Stimulated activated CD4-positive, alpha-beta T cell treated with anti-CD3 and anti-CD28 coated beads, Interleukin-2, amount 100 ng/mL, for 48 hours (primary cell): ENCODE measurements around the gene PPT1.
A peak's percentile ranks its signal among the peaks of the same experiment; 100 is the strongest.

Experiments used
- DNase-seq, 2 donors: peaks; one replicate each; pipeline ENCODE4 v3.0.0-alpha.2; 2020

Gene PPT1

GRCh38 chr1:40092241-40092640 is 4.8 kb downstream of the PPT1 start:
- DNase-seq, result no peak

- DNase-seq, result no peak
These were observed 6.2 kb downstream of the PPT1 start for GRCh38 chr1:40090652-40091355.

GRCh38 chr1:40084750-40085149 is 12.3 kb downstream of the PPT1 start:
- DNase-seq, result peak; percentile 42 to 52

GRCh38 chr1:40081871-40082270 is 15.2 kb downstream of the PPT1 start:
- no peak for DNase-seq

- no peak for DNase-seq
These were observed 17.2 kb downstream of the PPT1 start for GRCh38 chr1:40079774-40080400.

GRCh38 chr1:40078512-40079333 is 18.3 kb downstream of the PPT1 start:
- DNase-seq, result peak; percentile 53 to 59

- no peak for DNase-seq
These were observed 20.1 kb downstream of the PPT1 start for GRCh38 chr1:40076895-40077312.

- no peak for DNase-seq
These were observed 21.8 kb downstream of the PPT1 start for GRCh38 chr1:40075266-40075665.

GRCh38 chr1:40073062-40073461 is 24.0 kb downstream of the PPT1 start:
- no peak for DNase-seq

GRCh38 chr1:40072142-40072541 is 24.9 kb downstream of the PPT1 start:
- no peak for DNase-seq

GRCh38 chr1:40067851-40068250 is 29.2 kb downstream of the PPT1 start:
- no peak for DNase-seq

- no peak for DNase-seq
These were observed 30.0 kb downstream of the PPT1 start for GRCh38 chr1:40067023-40067422.

- DNase-seq, result no peak
These were observed 32.1 kb downstream of the PPT1 start for GRCh38 chr1:40064797-40065499.

- no peak for DNase-seq
These were observed 36.9 kb downstream of the PPT1 start for GRCh38 chr1:40059960-40060750.

GRCh38 chr1:40059338-40059959 is 37.6 kb downstream of the PPT1 start:
- no peak for DNase-seq

GRCh38 chr1:40058453-40059337 is 38.4 kb downstream of the PPT1 start:
- DNase-seq, result no peak

- no peak for DNase-seq
These were observed 39.0 kb downstream of the PPT1 start for GRCh38 chr1:40058097-40058452.

GRCh38 chr1:40057310-40058030 is 39.6 kb downstream of the PPT1 start:
- no peak for DNase-seq

GRCh38 chr1:40056519-40057309 is 40.3 kb downstream of the PPT1 start:
- no peak for DNase-seq
